Measurements from ENCODE around the gene KRT84.

KRT84 gene, protein sequence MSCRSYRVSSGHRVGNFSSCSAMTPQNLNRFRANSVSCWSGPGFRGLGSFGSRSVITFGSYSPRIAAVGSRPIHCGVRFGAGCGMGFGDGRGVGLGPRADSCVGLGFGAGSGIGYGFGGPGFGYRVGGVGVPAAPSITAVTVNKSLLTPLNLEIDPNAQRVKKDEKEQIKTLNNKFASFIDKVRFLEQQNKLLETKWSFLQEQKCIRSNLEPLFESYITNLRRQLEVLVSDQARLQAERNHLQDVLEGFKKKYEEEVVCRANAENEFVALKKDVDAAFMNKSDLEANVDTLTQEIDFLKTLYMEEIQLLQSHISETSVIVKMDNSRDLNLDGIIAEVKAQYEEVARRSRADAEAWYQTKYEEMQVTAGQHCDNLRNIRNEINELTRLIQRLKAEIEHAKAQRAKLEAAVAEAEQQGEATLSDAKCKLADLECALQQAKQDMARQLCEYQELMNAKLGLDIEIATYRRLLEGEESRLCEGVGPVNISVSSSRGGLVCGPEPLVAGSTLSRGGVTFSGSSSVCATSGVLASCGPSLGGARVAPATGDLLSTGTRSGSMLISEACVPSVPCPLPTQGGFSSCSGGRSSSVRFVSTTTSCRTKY

DNA sequence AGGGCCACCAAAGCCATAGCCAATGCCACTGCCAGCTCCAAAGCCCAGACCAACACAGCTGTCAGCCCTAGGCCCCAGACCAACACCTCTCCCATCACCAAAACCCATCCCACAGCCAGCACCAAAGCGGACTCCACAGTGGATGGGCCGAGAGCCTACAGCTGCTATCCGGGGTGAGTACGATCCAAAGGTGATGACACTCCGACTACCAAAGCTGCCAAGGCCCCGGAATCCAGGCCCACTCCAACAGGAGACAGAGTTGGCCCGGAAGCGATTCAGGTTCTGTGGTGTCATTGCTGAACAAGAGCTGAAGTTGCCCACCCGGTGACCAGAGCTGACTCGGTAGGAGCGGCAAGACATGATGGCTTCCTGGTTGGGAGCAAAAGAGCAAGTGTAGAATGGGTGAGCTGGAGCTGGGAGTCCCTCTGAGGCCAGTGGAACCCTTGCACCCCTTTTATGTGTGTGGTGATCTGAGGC is at the start of gene KRT84:
Gene KRT84 (minus strand): TSS at position 427 of the 477 bp plus-strand sequence. CDS start 67 bp downstream, at position 360.
- intact Hi-C loops (cut with micrococcal nuclease) = no loop called here
- H3K9me3 Mint-ChIP-seq = no peaks in the 10 kb centered on the region
- H3K27ac Mint-ChIP-seq = no peak within 1 kb of the TSS
- H3K36me3 Mint-ChIP-seq (ENCODE audit: low read depth) = no peaks in the 10 kb centered on the region
- no peak within 1 kb of the TSS for H3K4me3 Mint-ChIP-seq
- H3K27me3 Mint-ChIP-seq = peaks cover 8% of the 10 kb centered on the region
- peaks cover under 1% of the 10 kb centered on the region for H3K4me1 Mint-ChIP-seq (ENCODE audit: low read depth)

DNA sequence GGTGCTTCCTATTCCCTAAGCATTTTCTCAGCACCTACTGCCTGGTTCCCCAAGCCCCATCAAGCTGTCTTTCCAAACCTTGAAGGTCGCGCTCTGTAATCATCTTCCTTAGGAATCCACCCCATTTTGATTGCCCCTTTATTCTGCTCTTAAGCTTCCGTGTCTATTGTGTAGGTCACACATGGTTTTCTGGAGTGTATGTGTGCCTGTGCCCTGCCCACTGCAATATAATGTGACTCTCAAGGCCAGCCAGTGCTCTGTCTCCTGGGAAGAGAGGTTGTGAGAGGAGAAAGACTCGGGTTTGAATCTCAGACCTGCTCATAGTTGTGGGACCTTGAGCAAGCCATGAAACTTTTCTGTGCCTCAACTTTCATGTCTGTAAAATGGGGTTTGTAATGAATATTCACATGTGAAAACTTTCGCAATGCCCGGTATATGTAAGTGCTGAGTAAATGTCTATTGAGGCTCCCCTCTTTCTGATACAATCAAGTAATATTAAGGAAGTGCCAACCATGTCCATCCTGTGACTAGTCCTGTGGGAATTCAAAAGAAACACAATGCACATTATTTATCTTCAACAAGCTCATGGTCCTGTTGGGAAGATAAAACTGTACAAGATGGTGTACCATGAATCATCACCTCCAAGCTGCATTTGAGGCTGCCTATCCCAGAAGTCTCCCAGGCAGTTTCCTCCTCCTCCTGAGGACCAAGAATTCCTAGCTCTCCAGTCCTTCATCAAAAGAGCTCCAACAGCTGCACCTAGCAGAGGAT is 49.5 kb upstream of the KRT84 start:
- no peaks in the 10 kb centered on the region for H3K4me1 Mint-ChIP-seq (ENCODE audit: low read depth)
- H3K27ac Mint-ChIP-seq = no peak overlapping the region
- intact Hi-C loops (cut with micrococcal nuclease) = no loop called here
- H3K36me3 Mint-ChIP-seq (ENCODE audit: low read depth) = no peaks in the 10 kb centered on the region
- no peak overlapping the region for H3K4me3 Mint-ChIP-seq
- H3K27me3 Mint-ChIP-seq = peaks cover 4% of the 10 kb centered on the region
- no peaks in the 10 kb centered on the region for H3K9me3 Mint-ChIP-seq

DNA sequence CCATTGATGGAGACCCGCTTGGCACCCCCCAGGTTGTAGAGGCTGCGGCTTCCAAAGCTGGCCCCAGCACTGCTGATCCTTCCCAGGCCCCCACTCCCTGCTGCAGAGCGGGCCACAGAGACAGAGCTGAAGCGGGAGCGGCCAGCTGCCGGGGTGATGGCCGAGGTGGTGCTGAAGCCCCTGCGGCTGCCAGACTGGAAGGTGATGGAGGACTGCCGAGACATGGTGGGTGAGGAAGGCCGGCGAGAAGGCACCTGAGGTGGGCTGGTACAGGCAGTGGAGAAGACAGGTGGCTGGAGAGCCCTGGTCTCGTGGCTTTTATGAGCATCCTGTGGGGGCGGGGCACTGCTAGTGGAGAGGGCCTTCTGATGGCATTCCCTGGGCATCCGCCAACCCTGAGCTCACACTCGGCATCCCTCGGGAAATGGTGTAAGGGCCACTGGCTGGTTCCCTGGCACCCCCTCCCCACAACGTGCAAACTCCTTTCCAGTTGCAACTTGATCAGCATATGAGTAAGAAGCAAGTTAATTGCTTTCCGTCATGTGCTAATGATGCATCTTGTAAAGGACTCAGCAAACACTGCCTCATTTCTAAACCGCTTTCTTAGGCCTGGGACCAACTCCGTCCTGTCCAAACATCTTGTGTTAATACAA is 48.8 kb upstream of the KRT84 start, which contains the start of gene KRT75:
Gene KRT75 (minus strand): TSS at position 291 of the 653 bp plus-strand sequence. CDS start 67 bp downstream, at position 224.
- intact Hi-C loops (cut with micrococcal nuclease) = no loop called here
- Mint-ChIP-seq H3K9me3 (no peaks in the 10 kb centered on the region), H3K27me3 (peaks cover 4% of the 10 kb centered on the region), H3K4me1 (ENCODE audit: low read depth) (no peaks in the 10 kb centered on the region), H3K36me3 (ENCODE audit: low read depth) (no peaks in the 10 kb centered on the region), H3K4me3 (no peak within 1 kb of the TSS), H3K27ac (no peak within 1 kb of the TSS)

DNA sequence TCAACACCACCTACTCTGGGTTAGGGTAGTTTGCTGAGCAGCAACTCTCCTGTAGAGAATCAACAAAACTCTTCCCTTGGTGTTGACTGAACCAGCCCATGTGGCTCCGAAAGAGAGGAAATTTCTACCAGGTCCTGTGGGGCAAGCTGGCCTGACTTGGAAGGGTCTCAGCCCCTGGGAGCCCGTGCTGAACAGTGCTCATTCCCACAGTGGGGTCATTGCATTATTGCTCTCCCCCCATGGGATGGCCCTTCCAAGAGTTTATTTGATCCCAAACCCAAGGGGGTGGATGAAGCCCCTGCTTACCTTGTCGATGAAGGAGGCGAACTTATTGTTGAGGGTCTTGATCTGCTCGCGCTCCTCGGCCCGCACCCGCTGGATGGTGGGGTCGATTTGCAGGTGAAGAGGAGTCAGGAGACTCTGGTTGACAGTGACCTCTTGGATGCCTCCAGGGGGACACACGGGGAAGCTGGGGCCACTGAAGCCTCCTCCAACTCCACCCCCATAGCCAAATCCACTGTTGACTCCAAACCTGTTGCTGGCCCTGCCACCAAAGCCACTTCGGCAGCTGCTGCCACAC is 48.1 kb upstream of the KRT84 start:
- no peak overlapping the region for H3K4me3 Mint-ChIP-seq
- H3K36me3 Mint-ChIP-seq (ENCODE audit: low read depth) = no peaks in the 10 kb centered on the region
- intact Hi-C loops (cut with micrococcal nuclease) = no loop called here
- no peaks in the 10 kb centered on the region for H3K4me1 Mint-ChIP-seq (ENCODE audit: low read depth)
- no peak overlapping the region for H3K27ac Mint-ChIP-seq
- no peaks in the 10 kb centered on the region for H3K9me3 Mint-ChIP-seq
- peaks cover 6% of the 10 kb centered on the region for H3K27me3 Mint-ChIP-seq

GRCh38 chr12:52432559-52433207 is 47.2 kb upstream of the KRT84 start:
- H3K4me1 Mint-ChIP-seq (ENCODE audit: low read depth) = no peaks in the 10 kb centered on the region
- no peak overlapping the region for H3K4me3 Mint-ChIP-seq
- no peaks in the 10 kb centered on the region for H3K9me3 Mint-ChIP-seq
- intact Hi-C loops (cut with micrococcal nuclease) = no loop called here
- H3K27ac Mint-ChIP-seq = no peak overlapping the region
- H3K36me3 Mint-ChIP-seq (ENCODE audit: low read depth) = no peaks in the 10 kb centered on the region
- peaks cover 11% of the 10 kb centered on the region for H3K27me3 Mint-ChIP-seq

DNA sequence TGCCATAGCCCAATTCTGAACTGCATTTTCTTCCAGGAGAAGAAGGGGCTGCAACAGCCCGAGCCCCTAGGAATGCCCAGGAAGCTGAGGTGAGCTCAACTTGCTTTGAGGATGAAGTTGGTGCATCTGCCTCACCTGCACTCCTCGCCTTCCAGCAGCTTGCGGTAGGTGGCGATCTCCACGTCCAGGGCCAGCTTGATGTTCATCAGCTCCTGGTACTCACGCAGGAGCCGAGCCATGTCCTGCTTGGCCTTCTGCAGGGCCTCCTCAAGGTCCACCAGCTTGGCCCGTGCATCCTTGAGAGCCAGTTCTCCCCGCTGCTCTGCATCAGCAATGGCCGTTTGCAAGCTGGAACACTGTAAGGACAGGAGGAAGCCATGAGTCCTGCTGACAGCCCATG is 42.7 kb upstream of the KRT84 start:
- Mint-ChIP-seq H3K9me3 (no peaks in the 10 kb centered on the region), H3K4me3 (no peak overlapping the region), H3K36me3 (ENCODE audit: low read depth) (no peaks in the 10 kb centered on the region), H3K27me3 (peaks cover 8% of the 10 kb centered on the region), H3K4me1 (ENCODE audit: low read depth) (no peaks in the 10 kb centered on the region), H3K27ac (no peak overlapping the region)
- intact Hi-C loops (cut with micrococcal nuclease) = no loop called here

GRCh38 chr12:52427083-52427482 is 41.6 kb upstream of the KRT84 start:
- Mint-ChIP-seq H3K27me3 (peaks cover 11% of the 10 kb centered on the region), H3K4me3 (no peak overlapping the region)
- intact Hi-C loops (cut with micrococcal nuclease) = no loop called here

GRCh38 chr12:52426034-52426433 is 40.6 kb upstream of the KRT84 start:
- intact Hi-C loops (cut with micrococcal nuclease) = no loop called here
- H3K4me3 Mint-ChIP-seq = no peak overlapping the region
- H3K9me3 Mint-ChIP-seq = no peaks in the 10 kb centered on the region
- H3K36me3 Mint-ChIP-seq (ENCODE audit: low read depth) = no peaks in the 10 kb centered on the region
- peaks cover 16% of the 10 kb centered on the region for H3K27me3 Mint-ChIP-seq
- no peak overlapping the region for H3K27ac Mint-ChIP-seq
- H3K4me1 Mint-ChIP-seq (ENCODE audit: low read depth) = no peaks in the 10 kb centered on the region

More at GRCh38 chr12:52427083-52427482, 41.6 kb upstream of the KRT84 start:
- H3K4me1 Mint-ChIP-seq (ENCODE audit: low read depth) = no peaks in the 10 kb centered on the region
- H3K27ac Mint-ChIP-seq = no peak overlapping the region
- no peaks in the 10 kb centered on the region for H3K36me3 Mint-ChIP-seq (ENCODE audit: low read depth)
- no peaks in the 10 kb centered on the region for H3K9me3 Mint-ChIP-seq

- H3K4me1 Mint-ChIP-seq (ENCODE audit: low read depth) = no peaks in the 10 kb centered on the region
- no peaks in the 10 kb centered on the region for H3K9me3 Mint-ChIP-seq
- H3K27ac Mint-ChIP-seq = no peak overlapping the region
- H3K4me3 Mint-ChIP-seq = no peak overlapping the region
- peaks cover 16% of the 10 kb centered on the region for H3K27me3 Mint-ChIP-seq
- H3K36me3 Mint-ChIP-seq (ENCODE audit: low read depth) = no peaks in the 10 kb centered on the region
- intact Hi-C loops (cut with micrococcal nuclease) = no loop called here
These were observed 40.0 kb upstream of the KRT84 start for GRCh38 chr12:52425466-52425865.

DNA sequence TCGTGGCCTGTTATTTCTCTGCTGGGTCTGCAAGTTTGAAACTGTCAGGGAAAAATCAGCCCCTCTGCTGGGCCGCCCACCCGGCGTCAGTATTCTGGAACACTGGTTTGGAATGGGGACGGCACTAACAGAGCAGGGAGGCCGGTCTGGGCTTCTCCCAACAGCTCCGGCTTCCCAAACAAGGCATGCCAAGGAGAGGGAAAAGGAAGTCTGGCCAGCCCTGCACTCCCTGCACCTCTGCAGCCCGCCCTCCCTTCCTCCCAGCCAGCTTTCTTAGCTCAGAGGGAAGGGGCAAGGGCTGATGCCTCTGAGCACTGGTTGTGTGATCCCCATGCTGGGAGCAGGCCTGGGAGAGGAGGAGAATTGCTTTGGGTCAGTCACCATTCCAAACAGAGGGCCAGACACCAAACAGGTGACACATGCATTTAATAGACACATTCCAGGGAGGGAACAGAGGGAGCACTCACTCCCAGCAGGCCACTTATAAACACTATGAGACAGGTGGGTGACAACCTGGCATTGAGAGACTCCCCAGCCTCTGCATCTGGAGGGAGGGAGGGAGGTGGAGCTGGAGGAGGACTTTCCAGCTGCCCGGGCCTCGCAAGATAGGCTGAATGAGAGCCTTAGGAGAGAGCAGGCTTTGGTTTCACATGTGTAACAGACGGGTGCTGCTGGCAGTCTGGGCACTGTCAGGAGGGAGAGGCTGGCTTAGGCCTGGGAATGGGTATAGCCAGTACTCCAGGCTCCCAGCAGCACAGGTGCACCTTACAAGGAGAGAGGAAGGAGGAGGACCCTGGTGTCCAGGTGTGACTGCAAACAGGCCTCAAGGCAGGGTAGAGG is 38.4 kb upstream of the KRT84 start:
- H3K27me3 Mint-ChIP-seq = peaks cover 19% of the 10 kb centered on the region
- no peak overlapping the region for H3K27ac Mint-ChIP-seq
- no peaks in the 10 kb centered on the region for H3K9me3 Mint-ChIP-seq
- H3K36me3 Mint-ChIP-seq (ENCODE audit: low read depth) = no peaks in the 10 kb centered on the region
- intact Hi-C loops (cut with micrococcal nuclease) = no loop called here
- no peaks in the 10 kb centered on the region for H3K4me1 Mint-ChIP-seq (ENCODE audit: low read depth)
- H3K4me3 Mint-ChIP-seq = no peak overlapping the region

GRCh38 chr12:52423035-52423434 is 37.6 kb upstream of the KRT84 start:
- Mint-ChIP-seq H3K27me3 (peaks cover 13% of the 10 kb centered on the region), H3K4me3 (no peak overlapping the region), H3K4me1 (ENCODE audit: low read depth) (no peaks in the 10 kb centered on the region), H3K36me3 (ENCODE audit: low read depth) (no peaks in the 10 kb centered on the region), H3K9me3 (no peaks in the 10 kb centered on the region), H3K27ac (no peak overlapping the region)
- intact Hi-C loops (cut with micrococcal nuclease) = no loop called here

- H3K4me1 Mint-ChIP-seq (ENCODE audit: low read depth) = peaks cover 5% of the 10 kb centered on the region
- H3K4me3 Mint-ChIP-seq = no peak overlapping the region
These were observed 34.2 kb upstream of the KRT84 start for GRCh38 chr12:52419656-52420055.

More at GRCh38 chr12:52419656-52420055, 34.2 kb upstream of the KRT84 start:
- Mint-ChIP-seq H3K27ac (no peak overlapping the region), H3K9me3 (no peaks in the 10 kb centered on the region), H3K36me3 (ENCODE audit: low read depth) (no peaks in the 10 kb centered on the region), H3K27me3 (peaks cover 16% of the 10 kb centered on the region)
- intact Hi-C loops (cut with micrococcal nuclease) = no loop called here

All from dendritic cell treated with granulocyte-macrophage colony-stimulating factor and Interleukin-4, amounts not matched to agents 40 ng/mL and 50 ng/mL, for 4 days (primary cell).